Activated CD4-positive, alpha-beta T cell treated with anti-CD3 and anti-CD28 coated beads, Interleukin-2, amount 50 U/mL, for 1 hour (primary cell): ENCODE measurements around the gene AACS.
"Not testable (repeated sequence)": the region's sequence is repeated elsewhere in the genome, so short reads cannot be mapped to it uniquely, and the experiment has no call there.

Source experiments
- DNase-seq: peaks from one replicate; pipeline ENCODE4 v3.0.0-alpha.2; 2020

AACS gene

GRCh38 chr12:125125271-125125670 lies 60.0 kb downstream of the AACS start:
- DNase-seq = no peak

- no peak for DNase-seq
Measured at GRCh38 chr12:125128439-125129178, 63.4 kb downstream of the AACS start.

DNA sequence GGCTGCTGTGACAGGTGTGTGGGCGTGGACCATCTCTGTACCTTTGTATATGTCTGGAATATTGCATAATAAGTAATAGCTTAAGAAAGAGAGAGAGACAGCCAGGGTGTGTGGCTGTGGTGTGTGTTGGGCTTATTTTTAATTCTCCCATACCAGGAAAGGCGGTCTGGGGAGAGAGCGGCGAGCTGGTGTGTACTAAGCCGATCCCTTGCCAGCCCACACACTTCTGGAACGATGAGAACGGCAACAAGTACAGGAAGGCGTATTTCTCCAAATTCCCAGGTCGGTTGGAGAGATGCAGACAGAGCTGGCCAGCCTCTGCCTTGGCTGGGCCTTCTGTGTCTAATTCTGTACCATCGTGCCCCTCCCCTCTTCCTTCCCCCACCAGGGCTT lies 63.9 kb downstream of the AACS start:
- DNase-seq = no peak

DNA sequence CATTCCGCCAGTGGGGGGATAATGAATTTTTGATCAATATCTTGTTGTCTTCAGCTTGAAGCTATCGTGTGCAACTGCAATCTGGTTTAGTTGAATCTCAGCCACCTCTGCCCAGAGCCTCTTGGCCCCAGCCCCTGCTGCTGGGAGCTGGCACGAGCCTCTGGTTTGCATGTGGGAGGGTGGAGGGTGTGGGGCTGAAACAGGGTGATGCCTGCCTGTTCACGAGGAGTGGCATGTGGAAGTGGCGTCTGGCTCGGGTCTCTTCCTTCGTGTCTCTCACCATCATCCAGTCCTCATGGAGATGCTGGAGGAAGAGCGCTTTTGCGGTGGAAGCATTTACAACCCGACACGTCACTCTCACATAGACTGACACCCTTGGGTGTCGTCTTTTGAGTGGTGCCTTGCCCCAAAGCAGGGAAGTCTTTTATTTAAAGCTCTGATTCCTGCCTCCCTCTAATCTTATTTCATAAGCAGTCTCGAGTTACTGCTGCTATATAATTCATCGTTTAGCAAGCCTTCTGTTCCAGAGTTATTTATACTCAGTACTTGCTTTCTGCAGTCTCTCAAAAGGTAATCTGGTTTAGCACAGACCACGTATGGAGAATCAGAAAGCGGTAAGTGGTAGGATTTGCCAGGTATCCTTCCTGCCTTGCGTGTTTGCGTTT lies 64.5 kb downstream of the AACS start:
- no peak for DNase-seq

- no peak for DNase-seq
Measured at GRCh38 chr12:125131958-125132357, 66.7 kb downstream of the AACS start.

GRCh38 chr12:125132698-125133400 lies 67.6 kb downstream of the AACS start:
- DNase-seq = no peak

GRCh38 chr12:125133616-125134015 lies 68.4 kb downstream of the AACS start:
- DNase-seq = no peak

DNA sequence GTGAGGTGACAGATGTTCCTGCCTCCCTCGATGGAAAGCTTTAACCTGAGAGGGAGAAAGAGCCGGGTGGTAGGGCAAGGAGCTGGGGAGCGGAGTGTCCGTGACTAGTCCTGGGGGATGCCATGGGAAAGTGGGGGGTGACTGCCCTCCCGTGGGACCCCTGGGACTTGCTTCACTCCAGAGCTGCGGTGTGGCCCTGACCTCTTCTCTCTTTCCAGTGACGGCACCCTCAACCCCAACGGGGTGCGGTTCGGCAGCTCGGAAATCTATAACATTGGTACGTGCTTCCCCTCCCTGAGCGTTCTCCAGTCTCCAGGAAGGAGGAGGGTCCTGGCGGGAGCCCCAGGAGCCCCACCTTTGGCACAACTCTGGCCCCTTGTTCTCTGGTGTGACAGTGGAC lies 69.3 kb downstream of the AACS start:
- DNase-seq = no peak

GRCh38 chr12:125135906-125136305 lies 70.7 kb downstream of the AACS start:
- DNase-seq = no peak

DNA sequence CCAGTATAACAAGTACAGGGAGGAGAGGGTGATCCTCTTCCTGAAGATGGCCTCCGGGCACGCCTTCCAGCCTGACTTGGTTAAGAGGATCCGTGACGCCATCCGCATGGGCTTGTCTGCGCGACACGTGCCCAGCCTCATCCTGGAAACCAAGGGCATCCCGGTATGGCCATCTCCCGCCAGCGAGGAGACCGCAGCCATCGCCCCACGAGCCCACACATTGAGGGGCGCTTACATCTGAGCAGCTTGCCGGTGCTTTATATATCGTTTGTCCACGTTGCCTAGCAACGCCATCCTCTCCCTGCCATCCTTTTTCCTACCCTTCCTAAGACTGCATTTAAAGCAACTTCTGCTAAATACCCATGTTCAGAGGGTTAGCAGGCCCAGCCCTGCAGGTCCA lies 71.5 kb downstream of the AACS start:
- DNase-seq = no peak

GRCh38 chr12:125137766-125138344 lies 72.6 kb downstream of the AACS start:
- no peak for DNase-seq

DNA sequence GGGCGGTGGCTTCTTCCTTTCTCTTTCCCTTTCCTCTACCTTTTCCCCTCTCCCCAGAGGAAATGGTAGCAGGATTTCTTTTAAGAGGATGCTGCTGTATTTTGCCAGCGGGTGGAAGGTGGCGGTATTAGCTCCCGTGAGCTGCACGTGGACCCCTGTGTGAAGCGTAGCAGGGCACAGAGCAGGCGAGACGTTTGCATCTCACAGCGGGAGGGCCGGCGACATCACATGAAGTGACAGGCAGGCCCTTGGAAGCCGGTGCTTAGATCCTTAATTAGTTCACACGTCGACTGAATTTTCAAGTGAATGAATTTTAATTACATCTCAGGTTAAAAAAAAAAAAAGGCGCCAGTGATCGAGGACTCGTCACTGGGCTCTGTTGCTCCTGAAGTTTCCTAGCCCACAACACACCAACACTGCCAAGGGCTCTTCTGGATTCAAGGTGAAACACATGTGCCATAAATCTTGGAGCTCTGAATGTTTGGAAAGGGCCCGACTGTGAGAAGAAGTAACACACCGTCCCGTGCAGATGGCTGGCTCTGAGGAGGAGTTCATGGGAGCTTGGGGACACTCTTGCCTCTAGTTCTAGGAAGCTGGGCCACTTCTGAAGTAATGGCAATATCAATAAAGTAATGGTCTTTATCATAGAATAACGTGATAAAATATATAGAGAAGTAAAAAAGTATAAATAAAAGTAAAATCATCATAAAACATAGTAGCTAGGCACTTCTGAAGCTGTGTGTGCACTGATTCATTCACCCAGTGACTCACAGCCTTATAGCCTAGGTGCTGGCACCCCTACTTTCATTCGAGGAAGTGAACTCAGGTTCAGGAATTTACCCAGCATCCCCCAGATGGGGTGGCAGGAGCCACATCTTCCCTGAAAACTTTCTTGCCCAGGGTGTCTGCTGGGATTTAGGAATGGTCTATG lies 75.3 kb downstream of the AACS start:
- no peak for DNase-seq

GRCh38 chr12:125141210-125141573 lies 76.0 kb downstream of the AACS start:
- not testable (repeated sequence) for DNase-seq

- DNase-seq = no peak
Measured at GRCh38 chr12:125142601-125143000, 77.4 kb downstream of the AACS start.

GRCh38 chr12:125143491-125143890 lies 78.3 kb downstream of the AACS start:
- no peak for DNase-seq

DNA sequence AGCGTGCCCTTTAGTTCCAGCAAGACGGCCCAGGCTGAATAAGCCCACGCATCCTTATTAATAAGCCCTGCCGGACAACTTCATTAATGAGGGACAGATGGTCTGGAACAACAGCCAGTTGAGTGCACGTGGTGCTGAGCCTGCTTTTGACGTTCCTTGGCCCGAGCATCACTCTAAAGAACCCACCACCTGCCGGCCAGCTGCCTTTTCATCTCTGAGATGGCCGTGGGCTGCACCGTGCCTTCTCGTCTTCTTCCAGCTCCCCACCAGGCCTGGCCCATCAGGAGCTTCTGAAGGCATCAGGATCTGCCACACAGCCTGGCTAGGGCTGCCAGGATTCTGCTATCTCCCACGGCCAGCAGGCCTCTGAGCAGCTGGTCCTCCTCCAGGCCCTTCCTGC lies 80.0 kb downstream of the AACS start:
- DNase-seq = no peak

DNA sequence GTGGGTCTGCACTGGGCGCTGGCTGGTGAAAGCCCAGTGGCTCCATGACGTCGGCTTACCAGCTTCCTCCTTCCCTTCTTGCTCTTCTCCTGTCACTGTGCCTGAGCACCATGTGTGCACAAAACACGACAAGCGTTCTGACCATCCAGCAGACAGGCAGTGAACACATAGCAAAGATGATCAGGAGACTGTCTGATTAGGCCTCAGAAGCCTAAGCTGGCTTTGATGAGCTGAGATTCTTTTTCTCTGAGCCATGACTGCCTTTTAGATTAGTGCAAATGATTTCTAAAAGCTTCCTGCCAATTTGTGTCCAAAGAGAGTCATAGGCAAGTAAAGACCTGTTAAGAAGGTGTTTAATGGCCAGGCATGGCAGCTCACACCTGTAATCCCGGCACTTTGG lies 83.1 kb downstream of the AACS start:
- no peak for DNase-seq

DNA sequence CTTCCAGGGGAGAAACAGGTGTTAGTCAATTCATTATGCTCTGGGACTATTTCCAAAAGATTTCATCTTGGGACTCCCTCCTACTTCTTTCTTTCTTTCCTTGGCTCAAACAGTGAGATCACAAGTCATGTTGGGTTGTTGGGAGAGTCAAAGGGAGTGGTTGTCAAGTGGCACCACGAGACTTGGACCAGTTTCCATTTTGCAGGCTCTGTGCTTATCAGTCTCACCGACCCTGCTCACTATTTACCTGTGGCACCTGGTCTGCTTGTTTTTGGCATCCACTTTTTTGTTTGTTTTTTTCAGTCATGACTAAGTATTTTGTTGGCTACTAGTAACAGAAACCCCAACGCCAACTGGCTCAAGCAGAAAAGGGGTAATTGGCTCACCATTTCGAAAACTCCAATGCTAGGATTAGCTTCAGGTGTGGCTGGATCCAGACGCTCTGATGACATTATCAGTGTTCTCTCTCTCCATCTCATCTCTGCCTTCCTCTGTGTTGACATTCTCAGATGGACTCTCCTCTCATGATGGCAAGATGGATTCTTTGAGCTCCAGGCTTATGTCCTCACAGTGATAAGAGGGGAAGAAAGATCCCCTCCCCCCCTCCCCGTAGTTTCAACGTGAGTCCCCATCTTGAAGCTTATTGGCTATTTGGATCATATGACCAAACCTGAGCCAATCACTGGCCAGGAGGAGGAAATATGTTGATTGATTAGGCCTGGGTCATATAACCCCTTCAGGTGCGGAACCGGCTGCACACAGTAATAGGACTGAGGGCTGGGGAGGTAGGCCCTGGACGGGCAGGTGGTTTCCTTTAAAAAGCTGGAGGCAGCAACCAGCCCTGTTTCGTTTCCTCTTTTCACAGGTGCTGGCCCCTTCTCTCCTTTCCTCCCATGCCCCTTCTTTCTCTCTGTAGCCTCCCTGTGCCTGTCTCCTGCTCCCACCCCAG lies 84.2 kb downstream of the AACS start:
- no peak for DNase-seq

- DNase-seq = no peak
Measured at GRCh38 chr12:125151284-125151683, 86.0 kb downstream of the AACS start.

GRCh38 chr12:125152463-125152862 lies 87.2 kb downstream of the AACS start:
- DNase-seq = no peak

DNA sequence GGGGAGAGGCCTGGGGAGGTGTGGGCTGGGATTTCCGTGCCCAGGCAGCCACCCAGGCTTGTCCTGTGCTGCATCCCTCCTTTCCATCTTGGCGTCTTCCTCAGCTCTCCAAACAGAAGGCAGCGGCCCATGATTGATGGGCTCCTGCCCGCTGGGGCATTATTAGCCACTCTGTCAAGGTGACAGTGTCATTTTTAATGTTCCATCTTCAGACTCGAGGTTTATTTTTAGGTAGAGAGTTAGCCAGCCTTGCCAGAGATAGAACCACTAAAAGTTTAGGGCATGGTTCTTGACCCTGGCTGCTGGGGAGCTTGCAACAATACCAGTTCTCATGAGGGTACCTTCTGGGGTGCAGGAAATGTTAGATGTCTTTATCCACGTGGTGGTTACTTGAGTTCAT lies 90.1 kb downstream of the AACS start:
- DNase-seq = no peak

- no peak for DNase-seq
Measured at GRCh38 chr12:125157177-125157576, 91.9 kb downstream of the AACS start.
